ENCODE data around the gene ANXA4.
"Not testable (repeated sequence)": the region's sequence is repeated elsewhere in the genome, so short reads cannot be mapped to it uniquely, and the experiment has no call there.

ANXA4 gene

DNA sequence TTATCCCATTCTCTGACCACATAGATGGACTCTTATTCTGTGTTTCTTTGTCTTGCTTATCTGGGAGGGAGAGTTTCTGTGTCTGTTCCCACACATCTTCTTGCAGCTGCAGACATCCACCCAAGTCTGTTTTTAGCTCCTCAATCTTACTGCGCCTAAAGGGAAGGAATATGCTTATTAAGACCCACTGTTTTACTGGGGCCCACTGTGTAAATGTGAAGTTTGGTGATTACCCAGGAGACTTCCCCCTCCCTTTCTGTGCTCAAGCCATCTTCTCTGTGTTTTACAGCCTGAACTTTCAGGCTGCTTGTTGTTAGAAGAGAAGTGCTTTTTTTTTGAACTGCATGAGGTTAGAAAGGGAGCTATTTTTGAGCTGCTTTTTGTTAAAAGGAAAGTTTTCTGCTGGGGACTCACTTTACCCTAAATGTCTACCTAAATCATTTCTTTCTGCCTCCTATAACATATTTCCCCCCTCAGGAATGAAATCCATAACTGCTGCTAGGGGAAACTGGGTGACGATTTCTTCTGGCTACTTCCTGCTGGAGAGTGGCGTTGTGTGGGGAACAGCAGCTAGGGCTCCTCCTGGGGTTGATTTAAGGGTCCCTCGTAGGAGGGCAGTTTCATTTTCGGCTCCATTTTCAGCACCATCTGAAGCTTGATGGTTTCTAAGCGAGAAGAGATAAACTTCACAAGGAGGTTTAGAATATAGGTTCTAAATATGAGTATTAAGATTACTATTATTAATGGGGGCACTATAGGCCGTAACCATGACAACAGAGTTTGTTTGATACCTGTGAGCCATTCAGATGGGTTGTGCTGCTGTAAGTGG lies 48.1 kb downstream of the ANXA4 start:
- no peak overlapping the region for H3K27ac Mint-ChIP-seq
- H3K4me3 Mint-ChIP-seq: no peak overlapping the region
- peaks cover 8% of the 10 kb centered on the region for H3K4me1 Mint-ChIP-seq (ENCODE audit: low read depth)
- peaks cover 25% of the 10 kb centered on the region for H3K36me3 Mint-ChIP-seq (ENCODE audit: low read depth)
- no peaks in the 10 kb centered on the region for H3K27me3 Mint-ChIP-seq (ENCODE audit: low read depth)
- no peaks in the 10 kb centered on the region for H3K9me3 Mint-ChIP-seq

DNA sequence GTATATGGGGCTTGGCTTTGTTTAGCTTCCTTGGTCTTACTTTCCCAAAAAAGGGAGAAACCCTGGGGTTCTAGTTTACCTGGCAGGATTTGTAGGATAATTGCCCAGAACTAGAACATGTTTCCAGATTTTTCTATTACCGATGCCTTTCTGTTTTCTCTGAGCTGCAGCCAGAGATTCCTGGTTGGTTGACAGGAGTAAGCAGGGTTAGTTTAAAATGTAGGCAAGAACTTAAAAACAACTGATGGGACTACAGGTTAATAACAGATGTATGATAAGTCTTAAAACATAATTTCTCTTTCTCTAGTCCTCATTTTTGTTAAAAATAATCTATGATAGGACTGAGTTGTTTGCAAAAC lies 48.6 kb downstream of the ANXA4 start:
- no peak overlapping the region for H3K4me3 Mint-ChIP-seq
- peaks cover 25% of the 10 kb centered on the region for H3K36me3 Mint-ChIP-seq (ENCODE audit: low read depth)
- peaks cover 8% of the 10 kb centered on the region for H3K4me1 Mint-ChIP-seq (ENCODE audit: low read depth)
- no peaks in the 10 kb centered on the region for H3K9me3 Mint-ChIP-seq
- no peaks in the 10 kb centered on the region for H3K27me3 Mint-ChIP-seq (ENCODE audit: low read depth)
- H3K27ac Mint-ChIP-seq: no peak overlapping the region

DNA sequence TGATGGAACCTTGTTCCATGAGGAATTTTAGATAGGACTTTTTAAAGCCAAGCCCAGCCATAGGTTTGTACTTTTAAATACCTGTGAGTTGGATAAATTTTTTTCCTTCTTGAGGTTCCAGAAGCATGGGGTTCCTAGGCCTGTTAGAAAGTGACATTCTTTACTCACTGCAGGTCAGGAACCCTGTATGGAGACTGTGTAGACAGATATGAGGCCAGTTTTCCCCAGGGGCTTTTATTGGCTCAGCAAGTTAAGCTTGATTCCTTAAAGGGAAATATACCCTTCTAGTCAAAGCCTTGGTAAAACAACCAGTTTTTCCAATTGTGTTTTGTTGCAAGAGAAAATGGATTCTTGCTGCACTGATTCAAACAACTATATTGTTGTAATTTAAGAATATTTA lies 49.1 kb downstream of the ANXA4 start:
- no peak overlapping the region for H3K27ac Mint-ChIP-seq
- H3K4me1 Mint-ChIP-seq (ENCODE audit: low read depth): peaks cover 8% of the 10 kb centered on the region
- no peaks in the 10 kb centered on the region for H3K27me3 Mint-ChIP-seq (ENCODE audit: low read depth)
- peaks cover 25% of the 10 kb centered on the region for H3K36me3 Mint-ChIP-seq (ENCODE audit: low read depth)
- H3K4me3 Mint-ChIP-seq: no peak overlapping the region
- H3K9me3 Mint-ChIP-seq: no peaks in the 10 kb centered on the region

DNA sequence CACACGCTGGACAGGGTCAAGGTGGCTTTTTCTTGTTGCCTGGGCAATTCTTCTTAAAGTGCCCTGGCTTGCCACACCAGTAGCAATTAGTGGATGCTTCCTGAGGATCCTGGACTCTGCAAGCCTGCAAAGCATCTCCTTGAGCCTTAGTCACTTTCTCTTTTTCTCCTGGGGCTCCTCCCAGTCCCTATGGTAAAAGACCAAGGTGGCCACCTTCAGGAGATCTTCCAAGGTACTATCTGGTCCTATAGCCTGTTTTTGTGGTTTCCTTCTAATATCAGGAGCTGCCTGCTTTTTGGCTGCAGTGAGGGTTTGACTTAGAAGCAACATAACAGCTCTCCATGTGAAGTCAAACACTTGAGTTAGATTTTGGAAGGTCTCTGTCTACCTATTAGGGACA lies 54.2 kb downstream of the ANXA4 start:
- Mint-ChIP-seq H3K9me3 (no peaks in the 10 kb centered on the region), H3K27me3 (ENCODE audit: low read depth) (no peaks in the 10 kb centered on the region), H3K27ac (no peak overlapping the region)

DNA sequence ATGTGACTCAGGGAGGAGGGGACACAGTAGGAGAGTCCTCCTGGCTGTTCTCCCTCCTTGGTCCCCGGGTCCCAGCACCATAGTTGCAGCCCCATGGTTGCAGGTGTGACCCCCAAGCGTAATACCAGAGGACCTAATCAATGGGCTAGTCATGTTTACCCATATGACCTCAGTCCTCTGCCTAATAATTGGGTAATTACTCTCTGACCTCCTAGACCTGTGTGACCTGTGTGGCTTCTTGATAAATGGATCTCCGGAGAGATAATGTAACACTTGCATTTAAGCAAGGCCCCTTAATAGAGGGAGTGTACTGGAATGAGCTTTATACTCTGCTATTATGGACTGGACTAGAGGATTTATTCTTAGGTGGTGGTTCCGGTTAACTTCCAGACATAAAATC lies 55.3 kb downstream of the ANXA4 start:
- Mint-ChIP-seq H3K27ac (no peak overlapping the region), H3K4me1 (ENCODE audit: low read depth) (peaks cover 9% of the 10 kb centered on the region), H3K27me3 (ENCODE audit: low read depth) (no peaks in the 10 kb centered on the region), H3K9me3 (no peaks in the 10 kb centered on the region), H3K4me3 (no peak overlapping the region), H3K36me3 (ENCODE audit: low read depth) (peaks cover 9% of the 10 kb centered on the region)

More for the DNA sequence above, 54.2 kb downstream of the ANXA4 start:
- Mint-ChIP-seq H3K4me3 (no peak overlapping the region), H3K4me1 (ENCODE audit: low read depth) (peaks cover 9% of the 10 kb centered on the region), H3K36me3 (ENCODE audit: low read depth) (peaks cover 4% of the 10 kb centered on the region)

DNA sequence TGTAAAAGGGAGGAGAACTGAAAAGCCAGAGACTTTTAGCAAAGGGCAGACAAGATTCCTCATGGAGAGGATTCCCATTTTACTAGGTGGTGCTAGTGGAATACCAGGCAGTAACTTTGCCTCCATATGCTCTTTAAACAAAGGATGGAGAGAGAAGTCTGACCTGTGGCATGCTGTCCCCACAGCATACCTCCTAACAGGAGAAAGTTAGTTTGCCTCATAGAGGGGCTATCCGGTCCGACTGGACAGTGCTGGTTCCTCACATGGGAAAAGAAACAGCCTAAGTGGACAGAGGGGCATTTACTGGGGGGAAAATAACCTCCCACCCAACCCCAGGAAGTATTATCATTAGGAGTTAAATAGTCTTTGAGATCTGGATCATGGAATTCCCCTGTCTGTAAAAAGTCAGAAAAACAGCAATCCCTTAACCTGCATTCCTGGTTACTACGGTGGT lies 55.9 kb downstream of the ANXA4 start:
- Mint-ChIP-seq H3K36me3 (ENCODE audit: low read depth) (peaks cover 7% of the 10 kb centered on the region), H3K27ac (no peak overlapping the region), H3K4me3 (no peak overlapping the region)

DNA sequence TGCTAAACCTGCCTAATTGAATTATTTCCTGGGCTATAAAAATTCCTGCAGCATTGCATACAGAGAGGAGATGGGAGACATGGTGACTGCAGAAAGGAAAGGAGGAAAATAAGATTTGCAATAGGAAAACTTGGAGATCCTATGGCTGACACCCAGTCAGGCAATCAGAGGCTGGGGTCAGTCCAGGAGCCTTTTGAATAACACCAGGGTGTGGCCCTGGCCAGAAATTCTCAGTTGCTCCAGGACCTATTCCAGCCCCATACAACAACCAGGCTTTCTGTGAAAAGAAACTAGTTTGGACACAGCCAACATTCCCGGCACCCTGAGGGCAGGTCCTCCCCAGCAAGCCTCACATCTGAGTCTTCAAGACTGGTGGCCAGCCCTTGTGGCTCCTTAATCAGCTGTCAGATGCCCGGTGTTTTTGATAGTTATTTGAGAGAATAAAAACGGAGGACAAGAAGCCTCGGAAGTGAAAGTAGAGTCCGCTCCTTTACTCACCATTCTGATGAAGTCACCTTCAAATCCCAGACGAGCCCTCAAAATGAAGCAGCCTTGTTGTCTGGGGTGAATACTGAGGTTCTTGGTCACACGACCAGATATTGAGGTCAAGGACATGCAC lies 56.5 kb downstream of the ANXA4 start:
- Mint-ChIP-seq H3K36me3 (ENCODE audit: low read depth) (peaks cover 10% of the 10 kb centered on the region), H3K27me3 (ENCODE audit: low read depth) (no peaks in the 10 kb centered on the region), H3K4me3 (no peak overlapping the region), H3K9me3 (no peaks in the 10 kb centered on the region), H3K4me1 (ENCODE audit: low read depth) (peaks cover 12% of the 10 kb centered on the region), H3K27ac (no peak overlapping the region)

More for the DNA sequence above, 55.9 kb downstream of the ANXA4 start:
- H3K4me1 Mint-ChIP-seq (ENCODE audit: low read depth): peaks cover 9% of the 10 kb centered on the region
- no peaks in the 10 kb centered on the region for H3K27me3 Mint-ChIP-seq (ENCODE audit: low read depth)
- no peaks in the 10 kb centered on the region for H3K9me3 Mint-ChIP-seq

DNA sequence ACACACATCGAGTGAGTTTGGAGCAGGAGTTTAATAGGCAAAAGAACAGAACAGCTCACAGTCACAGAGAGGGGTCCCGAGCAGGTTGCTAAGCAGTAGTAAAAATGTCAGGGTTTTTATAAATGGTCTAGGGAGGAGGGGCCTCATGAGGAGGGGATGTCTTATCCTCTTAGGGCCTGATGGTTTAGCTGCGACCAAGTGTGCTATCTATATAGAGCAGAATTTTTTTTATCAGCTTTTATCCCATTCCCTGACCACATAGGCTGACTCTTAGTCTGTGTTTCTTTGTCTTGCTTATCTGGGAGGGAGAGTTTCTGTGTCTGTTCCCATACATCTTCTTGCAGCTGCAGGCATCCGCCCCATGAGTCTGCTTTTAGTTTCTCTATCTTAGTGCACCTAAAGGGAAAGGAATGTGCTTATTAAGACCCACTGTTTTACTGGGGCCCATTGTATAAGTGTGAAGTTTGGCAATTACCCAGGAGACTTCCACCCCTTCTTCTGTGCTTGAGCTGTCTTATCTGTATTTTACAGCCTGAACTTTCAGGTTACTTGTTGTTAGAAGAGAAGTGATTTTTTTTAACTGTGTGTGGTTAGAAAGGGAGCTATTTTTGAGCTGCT lies 57.1 kb downstream of the ANXA4 start:
- Mint-ChIP-seq H3K4me1 (ENCODE audit: low read depth) (peaks cover 15% of the 10 kb centered on the region), H3K36me3 (ENCODE audit: low read depth) (peaks cover 13% of the 10 kb centered on the region), H3K9me3 (no peaks in the 10 kb centered on the region), H3K27ac (no peak overlapping the region), H3K27me3 (ENCODE audit: low read depth) (no peaks in the 10 kb centered on the region), H3K4me3 (no peak overlapping the region)

DNA sequence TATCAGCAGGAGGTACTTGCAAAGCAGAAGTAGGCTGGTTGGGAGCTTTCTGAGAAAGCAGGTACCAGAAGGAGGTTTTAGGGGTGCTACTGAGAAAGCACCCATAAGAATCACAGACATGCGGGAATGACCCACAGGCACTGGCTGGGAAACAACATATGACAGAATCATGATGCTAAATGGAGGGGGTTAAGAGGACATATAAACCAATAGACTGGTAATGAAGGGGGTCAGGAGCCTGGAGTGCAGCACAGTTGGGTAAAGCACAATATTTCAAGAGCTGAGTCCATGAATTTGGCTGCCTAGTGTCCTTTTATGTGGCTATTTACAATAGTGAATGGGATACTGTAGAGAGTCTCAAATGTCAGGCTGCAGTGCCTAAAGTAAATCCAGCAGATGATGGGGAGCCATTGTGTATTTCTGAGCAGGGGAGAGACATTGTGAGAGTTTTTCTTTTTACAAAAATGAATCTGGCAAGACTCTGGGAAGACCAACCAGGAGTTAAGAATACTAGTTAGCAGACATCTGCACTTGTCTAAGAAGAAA lies 59.9 kb downstream of the ANXA4 start:
- H3K4me3 Mint-ChIP-seq: no peak overlapping the region
- no peaks in the 10 kb centered on the region for H3K27me3 Mint-ChIP-seq (ENCODE audit: low read depth)
- peaks cover 20% of the 10 kb centered on the region for H3K4me1 Mint-ChIP-seq (ENCODE audit: low read depth)
- H3K36me3 Mint-ChIP-seq (ENCODE audit: low read depth): peaks cover 24% of the 10 kb centered on the region
- no peak overlapping the region for H3K27ac Mint-ChIP-seq
- H3K9me3 Mint-ChIP-seq: no peaks in the 10 kb centered on the region

DNA sequence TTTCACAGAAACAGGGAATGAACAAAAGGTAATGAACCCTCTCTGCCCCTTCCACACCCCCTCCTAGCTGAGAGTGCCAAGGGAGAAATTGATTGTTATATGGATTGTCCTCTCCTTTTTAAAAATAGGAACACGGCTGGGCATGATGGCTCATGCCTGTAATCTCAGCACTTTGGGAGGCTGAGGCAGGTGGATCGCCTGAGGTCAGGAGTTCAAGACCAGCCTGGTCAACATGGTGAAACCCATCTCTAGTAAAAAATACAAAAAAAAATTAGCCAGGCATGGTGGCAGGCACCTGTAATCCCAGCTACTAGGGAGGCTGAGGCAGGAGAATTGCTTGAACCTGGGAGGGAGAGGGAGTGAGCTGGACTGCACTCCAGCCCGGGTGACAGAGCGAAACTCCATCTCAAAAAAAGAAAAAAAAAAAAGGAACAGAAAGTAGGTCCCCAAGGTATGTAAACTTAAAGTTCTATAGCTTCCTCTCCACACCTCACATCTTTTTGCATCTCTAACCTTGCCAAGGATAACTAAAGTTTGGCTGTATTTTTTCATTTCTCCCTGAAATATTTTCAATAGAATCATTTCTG lies 60.9 kb downstream of the ANXA4 start:
- not testable (repeated sequence) for H3K27ac Mint-ChIP-seq; H3K27me3 Mint-ChIP-seq (ENCODE audit: low read depth); H3K9me3 Mint-ChIP-seq; H3K4me3 Mint-ChIP-seq
- Mint-ChIP-seq H3K36me3 (ENCODE audit: low read depth) (peaks cover 26% of the 10 kb centered on the region), H3K4me1 (ENCODE audit: low read depth) (peaks cover 17% of the 10 kb centered on the region)

DNA sequence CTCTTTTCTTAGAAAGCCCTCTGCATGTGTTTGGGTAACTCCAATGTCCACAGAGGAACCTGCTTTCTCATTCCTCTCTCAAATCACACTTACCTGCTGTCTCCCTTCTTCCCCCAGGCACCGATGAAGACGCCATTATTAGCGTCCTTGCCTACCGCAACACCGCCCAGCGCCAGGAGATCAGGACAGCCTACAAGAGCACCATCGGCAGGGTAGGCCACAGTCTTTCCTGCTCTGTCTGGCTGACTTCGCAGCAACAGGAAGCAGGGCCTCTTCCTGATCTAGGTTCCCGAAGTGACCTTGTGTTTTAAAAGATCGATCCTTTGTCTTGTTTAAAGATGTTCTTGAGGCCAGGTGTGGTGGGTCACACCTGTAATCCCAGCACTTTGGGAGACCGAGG lies 62.5 kb downstream of the ANXA4 start:
- Mint-ChIP-seq H3K36me3 (ENCODE audit: low read depth) (peaks cover 29% of the 10 kb centered on the region), H3K4me3 (peak overlapping the region; percentile 61), H3K27me3 (ENCODE audit: low read depth) (no peaks in the 10 kb centered on the region), H3K4me1 (ENCODE audit: low read depth) (peaks cover 11% of the 10 kb centered on the region), H3K27ac (peak overlapping the region; percentile 76), H3K9me3 (no peaks in the 10 kb centered on the region)

DNA sequence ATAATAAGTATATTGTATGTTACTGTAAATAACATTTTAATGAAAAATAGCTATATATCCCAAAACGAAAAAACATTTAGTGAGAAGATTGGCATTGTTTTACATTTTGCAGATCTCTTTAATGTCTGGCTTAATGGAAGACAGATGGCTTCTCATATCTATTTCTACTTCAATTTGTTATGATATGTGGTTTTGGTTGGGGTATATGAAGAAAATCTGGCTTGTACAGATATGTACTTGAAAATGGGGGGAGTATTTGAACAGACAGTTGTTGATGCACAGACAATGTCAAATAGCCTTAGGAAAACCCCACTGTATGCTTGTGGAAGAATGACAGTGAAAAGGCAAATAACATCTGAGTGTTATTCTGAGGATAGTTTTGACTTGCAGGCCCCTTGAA lies 64.0 kb downstream of the ANXA4 start:
- peaks cover 11% of the 10 kb centered on the region for H3K4me1 Mint-ChIP-seq (ENCODE audit: low read depth)
- H3K4me3 Mint-ChIP-seq: no peak overlapping the region
- no peak overlapping the region for H3K27ac Mint-ChIP-seq
- no peaks in the 10 kb centered on the region for H3K27me3 Mint-ChIP-seq (ENCODE audit: low read depth)
- H3K36me3 Mint-ChIP-seq (ENCODE audit: low read depth): peaks cover 30% of the 10 kb centered on the region
- no peaks in the 10 kb centered on the region for H3K9me3 Mint-ChIP-seq

DNA sequence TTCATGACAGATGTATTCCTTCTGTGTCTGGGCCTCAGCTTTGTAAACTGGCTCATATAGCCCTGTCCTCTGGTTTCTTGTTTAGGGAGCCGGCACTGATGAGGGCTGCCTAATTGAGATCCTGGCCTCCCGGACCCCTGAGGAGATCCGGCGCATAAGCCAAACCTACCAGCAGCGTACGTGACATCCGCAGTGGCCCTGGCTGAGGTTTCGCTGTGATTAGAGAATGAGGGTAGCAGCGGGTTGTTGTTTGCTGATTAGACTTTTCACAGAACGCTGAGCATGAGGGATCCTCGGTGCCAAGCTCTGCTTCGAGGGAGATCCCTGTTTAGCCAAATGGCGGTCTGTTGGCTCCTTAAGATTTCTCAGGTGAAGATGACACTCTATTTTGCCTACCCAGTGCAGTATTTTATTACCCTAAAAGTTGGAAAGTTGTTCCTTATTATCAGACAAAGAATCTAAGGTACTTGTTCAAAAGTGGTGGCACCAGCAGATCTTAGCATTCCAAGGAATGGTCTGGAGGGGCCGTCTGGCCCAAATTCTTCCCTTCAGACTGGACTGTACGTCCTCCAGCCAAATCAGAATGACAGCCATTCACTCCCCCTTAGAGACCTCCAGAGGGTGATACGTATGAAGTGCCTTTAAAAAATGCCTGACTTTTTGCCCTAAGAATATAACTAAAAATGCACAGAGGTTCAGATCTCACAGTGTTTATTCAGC lies 66.0 kb downstream of the ANXA4 start:
- H3K4me1 Mint-ChIP-seq (ENCODE audit: low read depth): peaks cover 11% of the 10 kb centered on the region
- no peak overlapping the region for H3K27ac Mint-ChIP-seq
- H3K4me3 Mint-ChIP-seq: no peak overlapping the region
- no peaks in the 10 kb centered on the region for H3K9me3 Mint-ChIP-seq
- H3K27me3 Mint-ChIP-seq (ENCODE audit: low read depth): no peaks in the 10 kb centered on the region
- H3K36me3 Mint-ChIP-seq (ENCODE audit: low read depth): peaks cover 33% of the 10 kb centered on the region

DNA sequence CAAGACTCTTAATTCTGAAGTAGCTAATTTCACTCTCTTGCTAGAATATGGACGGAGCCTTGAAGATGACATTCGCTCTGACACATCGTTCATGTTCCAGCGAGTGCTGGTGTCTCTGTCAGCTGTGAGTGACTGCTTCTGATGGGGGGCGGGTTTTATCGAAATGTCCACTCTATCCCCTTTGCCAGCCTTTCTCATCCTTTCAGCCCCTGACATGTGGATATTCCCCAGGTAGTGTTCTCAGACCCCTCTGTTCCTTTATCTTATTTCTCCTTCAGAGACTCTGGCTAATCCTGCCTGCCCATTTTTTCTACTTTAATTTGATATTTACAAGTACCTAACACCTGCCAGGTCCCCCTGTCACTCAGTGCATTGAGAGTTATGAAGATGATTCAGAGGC lies 68.6 kb downstream of the ANXA4 start:
- Mint-ChIP-seq H3K4me1 (ENCODE audit: low read depth) (peaks cover 2% of the 10 kb centered on the region), H3K9me3 (no peaks in the 10 kb centered on the region), H3K27ac (no peak overlapping the region), H3K36me3 (ENCODE audit: low read depth) (peaks cover 26% of the 10 kb centered on the region), H3K4me3 (no peak overlapping the region), H3K27me3 (ENCODE audit: low read depth) (no peaks in the 10 kb centered on the region)
